Thoracic aorta (tissue), 2 donors: Measurements from ENCODE around the gene SPSB4. TPM values are rescaled to one million over a fixed set of nuclear protein-coding genes. Genes with fewer than 3 reads are reported as not detected.

Experiments used
- ATAC-seq: fragments of 150-250 bp; one replicate; pipeline ENCODE4 v1.8.0; 2017; ENCODE audit warnings: low read depth; ENCODE audit not compliant: insufficient number of reproducible peaks, low FRiP score
- DNase-seq: peaks from one replicate; pipeline ENCODE4 v3.0.0-alpha.2; 2020; ENCODE audit warnings: low spot score
- H3K27ac ChIP-seq, 2 donors: fragments of 200-600 bp; sonication (generic); 1 replicate in 1 of 2; 2 replicates in 1 of 2; pipeline ENCODE4 v1.5.1; 2016; ENCODE audit warnings: mild to moderate bottlenecking in 2 of 2, moderate library complexity in 2 of 2
- H3K27me3 ChIP-seq: fragments of 200-600 bp; sonication (generic); replicated peaks from 2 replicates; pipeline ENCODE4 v1.6.0; 2016; ENCODE audit warnings: mild to moderate bottlenecking; ENCODE audit not compliant: insufficient read depth
- H3K36me3 ChIP-seq: fragments of 200-600 bp; sonication (generic); one replicate; pipeline ENCODE4 v1.5.1; 2016
- H3K4me1 ChIP-seq, 2 donors: fragments of 200-600 bp; sonication (generic); 1 replicate in 1 of 2; 2 replicates in 1 of 2; pipeline versions ENCODE4 v1.5.1 to v1.6.0; 2016; ENCODE audit warnings: low read depth in 2 of 2, mild to moderate bottlenecking in 1 of 2; ENCODE audit not compliant: control insufficient read depth in 1 of 2
- H3K4me3 ChIP-seq: fragments of 200-600 bp; sonication (generic); 2 replicates; pipeline ENCODE4 v1.5.1; 2016; ENCODE audit warnings: mild to moderate bottlenecking
- H3K9me3 ChIP-seq: fragments of 200-600 bp; sonication (generic); 2 replicates; pipeline ENCODE4 v1.5.1; 2016
- total RNA-seq, 2 donors: library from RNA; depleted of rRNA; stranded (reverse); fragments of >200 nt; gene quantifications; one replicate each; pipeline versions ENCODE4 v1.1.0 to v1.2.3, GENCODE V29; 2016
- TF ChIP-seq, protein P1 (sequence below): fragments of 200-600 bp; sonication (generic); IDR thresholded peaks from one replicate; pipeline ENCODE4 v1.5.1; 2019; ENCODE audit warnings: antibody characterized with exemption

The SPSB4 gene
- 1 to 10 TPM in 1 of 2 donors, under 1 TPM in 1; 0.41 to 1.1 TPM for total RNA-seq

DNA sequence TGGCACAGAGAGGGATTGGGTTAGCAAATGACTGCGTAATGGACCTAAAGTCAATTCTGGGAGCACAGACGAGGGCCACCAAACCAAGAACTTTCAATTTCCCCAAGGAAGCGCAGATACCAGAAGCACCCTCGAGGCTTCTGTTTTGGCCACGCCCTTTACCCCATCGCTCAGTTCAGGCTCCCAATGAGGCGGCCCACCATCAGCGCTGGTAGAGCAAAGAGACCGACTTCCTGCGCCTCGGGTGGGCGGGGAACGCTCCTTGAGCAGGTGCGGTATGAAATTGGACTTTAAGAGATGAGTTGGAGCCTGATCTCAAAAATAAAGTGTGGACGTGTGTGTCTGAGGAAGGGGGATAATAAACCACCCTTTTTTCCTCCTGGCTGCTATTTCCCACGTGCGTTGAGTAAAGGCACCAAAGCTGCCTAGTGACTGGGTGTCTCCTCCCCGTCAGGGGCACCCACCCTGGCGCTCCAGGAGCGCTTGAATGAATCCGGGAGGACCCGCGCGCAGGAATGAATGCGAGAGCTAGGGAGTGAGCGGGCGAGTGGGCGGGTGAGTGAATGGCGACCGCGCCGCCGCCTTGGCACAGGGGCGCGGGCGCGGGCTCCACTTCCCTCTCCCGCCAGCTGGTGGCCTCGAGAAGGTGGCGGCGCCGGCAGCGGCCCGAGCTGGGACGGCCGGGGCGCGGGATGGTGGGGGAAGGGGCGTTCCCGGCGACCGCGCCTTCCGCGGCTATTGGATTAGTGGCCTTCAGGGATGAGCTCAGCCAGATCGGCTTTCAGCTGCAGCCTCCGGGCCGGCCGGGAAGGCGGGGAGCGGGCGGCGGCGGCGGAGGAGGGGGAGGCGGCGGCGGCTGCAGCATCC, at the start of gene SPSB4:
SPSB4 (plus strand) TSS at position 772 of the 867 bp plus-strand sequence. CDS start 14,758 bp downstream, outside the sequence.
- peak within 1 kb of the TSS; percentile 71 for H3K4me3 ChIP-seq
- no peaks in the 10 kb centered on the region for H3K27me3 ChIP-seq
- H3K4me1 ChIP-seq, result peaks cover 0 to 25% of the 10 kb centered on the region in 2 donors
- peak; percentile 48 for ATAC-seq
- H3K27ac ChIP-seq, result peak within 1 kb of the TSS; percentile 28 to 58
- H3K36me3 ChIP-seq, result no peaks in the 10 kb centered on the region
- peak; percentile 20 for DNase-seq
- no peaks in the 10 kb centered on the region for H3K9me3 ChIP-seq
- TF ChIP-seq, protein P1, sequence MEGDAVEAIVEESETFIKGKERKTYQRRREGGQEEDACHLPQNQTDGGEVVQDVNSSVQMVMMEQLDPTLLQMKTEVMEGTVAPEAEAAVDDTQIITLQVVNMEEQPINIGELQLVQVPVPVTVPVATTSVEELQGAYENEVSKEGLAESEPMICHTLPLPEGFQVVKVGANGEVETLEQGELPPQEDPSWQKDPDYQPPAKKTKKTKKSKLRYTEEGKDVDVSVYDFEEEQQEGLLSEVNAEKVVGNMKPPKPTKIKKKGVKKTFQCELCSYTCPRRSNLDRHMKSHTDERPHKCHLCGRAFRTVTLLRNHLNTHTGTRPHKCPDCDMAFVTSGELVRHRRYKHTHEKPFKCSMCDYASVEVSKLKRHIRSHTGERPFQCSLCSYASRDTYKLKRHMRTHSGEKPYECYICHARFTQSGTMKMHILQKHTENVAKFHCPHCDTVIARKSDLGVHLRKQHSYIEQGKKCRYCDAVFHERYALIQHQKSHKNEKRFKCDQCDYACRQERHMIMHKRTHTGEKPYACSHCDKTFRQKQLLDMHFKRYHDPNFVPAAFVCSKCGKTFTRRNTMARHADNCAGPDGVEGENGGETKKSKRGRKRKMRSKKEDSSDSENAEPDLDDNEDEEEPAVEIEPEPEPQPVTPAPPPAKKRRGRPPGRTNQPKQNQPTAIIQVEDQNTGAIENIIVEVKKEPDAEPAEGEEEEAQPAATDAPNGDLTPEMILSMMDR, result peak; percentile 72

- no peak for DNase-seq
- Histone ChIP-seq H3K27ac (no peak overlapping the region), H3K9me3 (no peaks in the 10 kb centered on the region), H3K36me3 (no peaks in the 10 kb centered on the region), H3K4me1 (no peaks in the 10 kb centered on the region), H3K4me3 (no peak overlapping the region), H3K27me3 (no peaks in the 10 kb centered on the region)
- ATAC-seq, result no peak
- TF ChIP-seq, protein P1, result no peak
Observed at GRCh38 chr3:141006344-141006743, 44.8 kb upstream of the SPSB4 start.

GRCh38 chr3:141009496-141009895, 41.7 kb upstream of the SPSB4 start:
- Histone ChIP-seq H3K27ac (no peak overlapping the region), H3K4me1 (no peaks in the 10 kb centered on the region), H3K4me3 (no peak overlapping the region), H3K36me3 (no peaks in the 10 kb centered on the region), H3K27me3 (no peaks in the 10 kb centered on the region), H3K9me3 (no peaks in the 10 kb centered on the region)
- TF ChIP-seq, protein P1, result no peak
- no peak for DNase-seq
- no peak for ATAC-seq

GRCh38 chr3:141011232-141011996, 39.7 kb upstream of the SPSB4 start:
- no peaks in the 10 kb centered on the region for H3K27me3 ChIP-seq
- H3K27ac ChIP-seq, result no peak overlapping the region
- H3K4me1 ChIP-seq, result no peaks in the 10 kb centered on the region
- TF ChIP-seq, protein P1, result peak; percentile 78
- H3K9me3 ChIP-seq, result no peaks in the 10 kb centered on the region
- DNase-seq (peak; percentile 15), ATAC-seq (peak; percentile 19)
- no peaks in the 10 kb centered on the region for H3K36me3 ChIP-seq
- H3K4me3 ChIP-seq, result no peak overlapping the region

- Histone ChIP-seq H3K36me3 (no peaks in the 10 kb centered on the region), H3K27ac (no peak overlapping the region), H3K9me3 (no peaks in the 10 kb centered on the region), H3K4me3 (no peak overlapping the region), H3K4me1 (no peaks in the 10 kb centered on the region), H3K27me3 (no peaks in the 10 kb centered on the region)
- TF ChIP-seq, protein P1, result no peak
- ATAC-seq, result no peak
- DNase-seq, result no peak
Observed at GRCh38 chr3:141011997-141012262, 39.2 kb upstream of the SPSB4 start.
